IPS-NIHi7 (cell line): Measurements from ENCODE around the gene TOX2.
"Not testable (repeated sequence)": the region's sequence is repeated elsewhere in the genome, so short reads cannot be mapped to it uniquely, and the experiment has no call there.

Experiments used
- DNase-seq: peaks from one replicate; pipeline ENCODE4 v3.0.0; 2012; ENCODE audit warnings: mixed read lengths; ENCODE audit errors: extremely low spot score

TOX2 gene

GRCh38 chr20:44031781-44032582 lies 117.3 kb downstream of the TOX2 start:
- DNase-seq, result no peak

DNA sequence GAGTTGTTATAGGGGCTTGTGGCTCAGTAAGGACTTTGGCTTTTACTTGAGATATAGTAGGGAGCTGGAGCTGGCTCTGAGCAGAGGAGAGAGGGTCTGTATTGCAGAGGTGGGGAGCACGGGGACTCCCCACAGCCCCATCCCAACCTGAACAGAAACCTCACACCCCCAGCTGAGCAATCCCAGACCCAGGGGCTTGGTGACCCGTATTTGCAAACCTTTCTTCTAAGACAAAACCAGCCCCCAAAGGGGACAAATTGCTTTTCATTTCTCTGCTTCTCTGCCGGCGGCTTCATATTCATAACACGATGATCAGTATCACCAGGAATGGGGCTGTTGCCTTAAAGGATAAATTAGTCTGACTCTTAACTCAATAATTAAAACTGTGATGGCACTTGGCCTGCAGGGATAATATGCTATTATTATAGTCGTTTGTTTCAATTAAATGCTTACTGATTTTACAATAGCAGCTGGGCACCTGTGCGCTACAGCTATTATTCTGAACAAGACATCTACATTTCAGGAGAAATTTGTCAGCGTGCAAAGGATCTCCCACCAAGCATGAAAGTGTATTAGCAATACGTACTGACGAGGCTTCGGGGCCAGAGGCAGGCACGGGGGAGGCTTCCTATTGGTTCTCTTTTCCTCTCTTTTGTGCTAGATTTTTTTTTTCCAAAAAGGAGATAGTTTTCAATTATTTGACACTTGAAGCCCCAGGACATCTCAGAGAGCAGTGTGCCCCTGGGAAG lies 118.1 kb downstream of the TOX2 start:
- no peak for DNase-seq

DNA sequence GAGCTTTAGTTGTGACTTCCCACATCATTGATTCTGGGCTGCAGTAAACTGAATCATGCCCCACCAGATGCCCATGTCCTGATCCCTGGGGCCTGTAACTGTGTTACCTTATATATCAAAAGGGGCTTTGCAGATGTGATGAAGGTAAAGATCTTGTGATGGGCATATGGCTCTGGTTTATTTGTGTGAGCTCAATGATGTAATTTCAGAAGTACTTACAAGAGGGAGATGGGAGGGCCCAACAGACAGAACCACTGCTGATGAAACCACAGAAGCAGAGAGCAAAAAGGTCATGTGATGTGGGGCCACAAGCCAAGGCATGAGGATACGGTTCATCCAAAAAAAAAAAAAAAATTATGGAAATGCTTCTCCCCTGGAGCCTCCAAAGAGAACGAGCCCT lies 118.7 kb downstream of the TOX2 start:
- no peak for DNase-seq

DNA sequence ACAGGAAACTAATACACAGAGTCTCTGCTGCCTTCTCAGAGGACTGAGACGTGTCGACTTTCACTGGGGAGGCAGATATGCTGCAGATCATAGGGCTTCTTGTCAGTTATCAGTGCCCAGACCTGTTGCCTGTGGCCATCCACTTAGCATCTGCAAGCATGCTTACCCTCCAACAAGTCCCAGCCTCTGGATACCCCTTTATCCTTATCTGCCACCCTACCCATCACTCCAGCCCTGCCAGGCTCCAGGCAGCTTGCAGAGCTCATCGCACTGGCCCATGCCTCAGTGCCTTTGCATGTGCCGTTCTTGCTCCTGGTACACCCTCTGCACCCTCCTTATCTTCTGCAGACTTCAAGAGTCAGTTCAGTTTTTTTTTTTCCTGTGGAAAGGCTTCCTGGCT lies 119.2 kb downstream of the TOX2 start:
- no peak for DNase-seq

GRCh38 chr20:44034451-44034850 lies 119.8 kb downstream of the TOX2 start:
- DNase-seq, result no peak

- DNase-seq, result no peak
These were observed 120.4 kb downstream of the TOX2 start for GRCh38 chr20:44034965-44035635.

DNA sequence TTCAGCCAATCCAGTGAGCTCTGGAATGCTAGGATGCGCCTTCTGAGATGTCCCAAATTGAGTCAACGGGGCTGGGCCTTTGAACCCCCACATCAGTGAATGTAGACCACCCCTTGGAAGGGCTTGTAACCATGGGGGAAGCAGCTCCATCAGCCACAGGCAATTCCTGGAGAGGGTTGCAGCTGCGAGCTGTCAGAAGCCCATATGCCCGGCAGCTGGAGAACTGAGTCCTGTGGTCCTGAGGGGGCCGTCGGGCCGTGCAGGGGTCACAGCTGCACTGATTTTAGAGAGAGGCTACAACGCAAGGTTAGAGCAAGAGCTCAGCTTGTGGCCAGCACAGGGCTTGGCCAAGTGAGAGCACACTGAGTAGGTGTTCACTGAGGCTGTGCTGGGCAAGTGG lies 121.3 kb downstream of the TOX2 start:
- DNase-seq, result no peak

GRCh38 chr20:44036441-44036840 lies 121.8 kb downstream of the TOX2 start:
- no peak for DNase-seq

- DNase-seq, result no peak
These were observed 124.0 kb downstream of the TOX2 start for GRCh38 chr20:44038681-44039123.

GRCh38 chr20:44039147-44039546 lies 124.5 kb downstream of the TOX2 start:
- DNase-seq, result no peak

DNA sequence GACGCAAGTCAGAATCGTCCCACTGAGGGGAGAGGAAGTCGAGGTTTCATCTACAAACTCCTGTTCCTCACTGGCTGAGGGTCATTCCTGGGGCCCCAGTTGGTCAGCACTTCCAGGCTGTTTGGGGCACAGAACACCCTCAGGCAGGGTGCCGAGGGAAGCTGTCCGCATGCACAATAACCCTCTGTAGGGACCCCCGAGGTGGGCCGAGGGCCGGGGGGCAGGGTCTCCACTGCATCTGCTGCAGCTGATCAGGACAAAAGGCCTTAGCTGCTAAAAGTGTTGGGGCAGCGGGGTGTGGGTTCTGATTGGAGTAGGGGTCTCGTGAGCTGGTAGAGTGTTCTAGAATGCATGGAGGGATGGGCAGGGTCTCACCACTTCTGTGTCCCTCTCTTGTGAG lies 125.1 kb downstream of the TOX2 start:
- no peak for DNase-seq

DNA sequence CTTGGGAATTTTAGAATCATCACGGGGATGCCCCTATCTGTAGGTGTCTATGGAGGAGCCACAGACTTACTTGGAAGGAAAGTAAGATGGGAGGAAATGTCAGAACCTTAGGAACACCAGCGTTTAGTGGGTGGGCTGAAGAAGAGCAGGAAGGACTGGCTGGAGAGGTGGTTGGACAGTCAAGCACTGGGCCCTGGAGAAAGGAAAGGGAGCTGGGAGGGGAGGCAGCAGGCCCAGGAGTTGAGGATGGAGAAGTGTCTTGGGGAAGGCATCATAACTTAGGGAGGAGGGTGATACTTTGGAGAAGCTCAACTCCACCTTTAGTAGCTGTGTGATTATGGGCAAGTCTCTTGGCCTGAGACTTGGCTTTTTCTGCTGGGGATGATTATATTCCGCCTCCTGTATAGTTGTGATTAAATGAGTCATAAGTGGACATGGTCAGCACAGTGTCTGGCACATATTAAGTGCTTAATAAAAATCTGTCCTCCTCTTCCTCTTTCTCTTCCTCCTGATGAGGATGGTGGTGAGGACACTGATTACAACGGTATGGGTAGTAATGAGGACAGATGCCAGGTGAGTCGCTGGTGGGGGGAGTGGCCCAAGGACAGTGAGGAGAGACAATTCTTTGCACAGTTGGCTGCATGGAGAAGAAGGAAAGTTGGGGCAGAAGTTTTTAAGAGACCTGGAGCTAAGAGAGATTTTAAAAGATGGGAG lies 125.7 kb downstream of the TOX2 start:
- no peak for DNase-seq

- no peak for DNase-seq
These were observed 126.3 kb downstream of the TOX2 start for GRCh38 chr20:44041001-44041400.

DNA sequence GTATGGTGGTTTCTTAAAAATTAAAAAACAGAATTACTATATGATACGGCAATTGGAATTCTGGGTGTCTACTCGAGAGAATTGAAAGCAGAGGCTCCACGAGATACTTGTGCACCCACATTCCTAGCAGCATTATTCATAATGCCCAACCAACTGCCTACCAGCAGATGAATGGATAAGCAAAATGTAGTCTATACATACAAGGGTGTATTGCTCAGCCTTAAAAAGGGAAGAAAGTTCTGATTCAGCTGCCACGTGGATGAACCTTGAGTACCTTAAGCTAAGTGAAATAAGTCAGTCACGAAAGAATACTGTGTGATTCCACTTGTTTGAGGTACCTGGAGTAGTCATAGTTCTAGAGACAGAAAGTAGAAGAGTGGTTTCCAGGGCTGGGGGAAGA lies 130.1 kb downstream of the TOX2 start:
- not testable (repeated sequence) for DNase-seq

GRCh38 chr20:44050327-44050726 lies 135.7 kb downstream of the TOX2 start:
- DNase-seq, result no peak

GRCh38 chr20:44050925-44051660 lies 136.4 kb downstream of the TOX2 start:
- DNase-seq, result no peak

GRCh38 chr20:44051661-44052000 lies 137.0 kb downstream of the TOX2 start:
- no peak for DNase-seq

DNA sequence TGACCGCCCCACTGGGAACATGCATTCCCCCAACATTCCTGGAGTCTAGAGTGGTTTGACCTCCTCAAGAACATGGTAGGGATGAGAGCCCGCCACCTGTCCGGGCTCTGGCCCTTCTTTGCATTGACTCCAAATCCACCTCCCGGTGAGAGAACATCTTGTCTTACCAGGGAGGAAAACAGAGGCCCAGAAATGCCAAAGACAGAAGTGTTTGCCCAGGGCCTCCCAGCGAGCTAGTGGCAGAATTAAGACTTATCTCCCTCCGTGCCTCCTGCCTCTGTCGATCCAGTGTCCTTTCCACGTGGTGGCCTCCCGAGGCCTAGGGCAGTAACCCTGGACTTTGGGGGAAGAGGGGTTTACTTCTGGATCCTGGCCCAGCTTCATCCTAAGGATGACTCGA lies 137.5 kb downstream of the TOX2 start:
- DNase-seq, result no peak

DNA sequence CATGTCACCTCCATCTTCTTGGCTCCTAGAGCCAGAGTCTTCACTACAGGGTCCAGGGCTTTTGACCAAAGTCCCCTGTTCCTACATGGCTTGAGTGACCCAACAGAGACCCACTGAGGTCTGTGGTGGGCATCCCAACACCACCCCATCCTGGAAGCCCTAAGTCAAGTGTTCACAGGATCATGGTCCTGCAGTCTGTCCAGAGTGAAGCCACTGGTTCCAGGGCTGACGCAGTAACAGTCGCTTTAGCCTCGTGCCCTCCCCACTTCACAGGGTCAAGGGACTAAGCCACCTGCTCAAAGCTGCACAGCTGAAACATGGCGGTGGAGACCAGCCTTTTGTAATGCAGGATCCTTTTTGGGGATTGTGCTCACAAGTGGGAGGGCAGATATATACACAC lies 138.4 kb downstream of the TOX2 start:
- DNase-seq, result no peak

- DNase-seq, result no peak
These were observed 139.5 kb downstream of the TOX2 start for GRCh38 chr20:44054118-44054517.

GRCh38 chr20:44054849-44055248 lies 140.2 kb downstream of the TOX2 start:
- no peak for DNase-seq
